Neural cell (in vitro differentiated cells): Measurements from ENCODE around the gene TIAM1. TPM values are rescaled to one million over a fixed set of nuclear protein-coding genes. Genes with fewer than 3 reads are reported as not detected.

Experiments used
- H2AFZ ChIP-seq: fragments of 200-600, 300-800 bp; sonication (generic), shearing (Covaris generic); 2 replicates; pipeline ENCODE4 v1.6.0; 2014; ENCODE audit warnings: low read depth, mild to moderate bottlenecking, antibody characterized with exemption, low read length, moderate library complexity
- H3F3A ChIP-seq: fragments of 200-600 bp; shearing (Covaris generic); 2 replicates; pipeline ENCODE4 v1.6.1; 2016; ENCODE audit warnings: mild to moderate bottlenecking, moderate library complexity, mixed read lengths, antibody characterized with exemption, low read length; ENCODE audit not compliant: insufficient read depth, poor library complexity, severe bottlenecking
- H3K27ac ChIP-seq: fragments of 200-600, 300-800 bp; sonication (generic), shearing (Covaris generic); 2 replicates; pipeline ENCODE4 v1.5.1; 2014; ENCODE audit warnings: mild to moderate bottlenecking, low read length, moderate library complexity
- H3K27me3 ChIP-seq: fragments of 300-800, 200-600 bp; sonication (generic), shearing (Covaris generic); 2 replicates; pipeline ENCODE4 v1.6.0; 2014; ENCODE audit warnings: mild to moderate bottlenecking, low read depth, low read length, moderate library complexity; ENCODE audit not compliant: insufficient read depth
- H3K36me3 ChIP-seq: fragments of 300-800, 200-600 bp; sonication (generic), shearing (Covaris generic); 2 replicates; pipeline ENCODE4 v1.5.1; 2014; ENCODE audit warnings: mild to moderate bottlenecking, antibody characterized with exemption, low read length, moderate library complexity; ENCODE audit not compliant: insufficient read depth
- H3K4me2 ChIP-seq: fragments of 300-800, 200-600 bp; sonication (generic), shearing (Covaris generic); 2 replicates; pipeline ENCODE4 v1.6.0; 2014; ENCODE audit warnings: mild to moderate bottlenecking, low read length
- H3K4me3 ChIP-seq: fragments of 300-800, 200-600 bp; sonication (generic), shearing (Covaris generic); 2 replicates; pipeline ENCODE4 v1.5.1; 2014; ENCODE audit warnings: mild to moderate bottlenecking, low read length, moderate library complexity
- H3K79me2 ChIP-seq: fragments of 200-600 bp; shearing (Covaris generic); replicated peaks from 2 replicates; pipeline ENCODE4 v1.6.0; 2014; ENCODE audit warnings: mild to moderate bottlenecking, low read length, moderate library complexity; ENCODE audit not compliant: insufficient read depth
- H3K9ac ChIP-seq: fragments of 300-800, 200-600 bp; sonication (generic), shearing (Covaris generic); 2 replicates; pipeline ENCODE4 v1.6.1; 2016; ENCODE audit warnings: mild to moderate bottlenecking, low read length, mixed read lengths
- H3K9me2 ChIP-seq: fragments of 200-600 bp; shearing (Covaris generic); 2 replicates; pipeline ENCODE4 v1.6.1; 2016; ENCODE audit warnings: mild to moderate bottlenecking, low read length, mixed read lengths; ENCODE audit not compliant: insufficient read depth
- H3K9me3 ChIP-seq: fragments of 200-600, 300-800 bp; sonication (generic), shearing (Covaris generic); 2 replicates; pipeline ENCODE4 v1.6.1; 2016; ENCODE audit warnings: mild to moderate bottlenecking, mixed run types, low read length, moderate library complexity, mixed read lengths
- H4K20me1 ChIP-seq: fragments of 200-600 bp; shearing (Covaris generic); 2 replicates; pipeline ENCODE4 v1.6.1; 2016; ENCODE audit warnings: mild to moderate bottlenecking, mixed run types; ENCODE audit not compliant: insufficient read depth
- EP300 ChIP-seq: fragments of 450-650 bp; conservative IDR thresholded peaks from 2 replicates; pipeline ENCODE4 v1.6.1; 2014; ENCODE audit warnings: antibody characterized with exemption, mild to moderate bottlenecking, moderate library complexity; ENCODE audit not compliant: poor library complexity, severe bottlenecking
- EZH2 ChIP-seq: fragments of 200-600, 300-800 bp; shearing (Covaris generic), sonication (generic); IDR thresholded peaks from 2 replicates; pipeline ENCODE4 v1.6.1; 2014; ENCODE audit warnings: antibody characterized with exemption, low read length, borderline replicate concordance, mild to moderate bottlenecking; ENCODE audit not compliant: insufficient read depth, poor library complexity, severe bottlenecking
- MXI1 ChIP-seq: fragments of 450-650 bp; conservative IDR thresholded peaks from 2 replicates; pipeline ENCODE4 v1.6.1; 2014; ENCODE audit warnings: antibody characterized with exemption, mild to moderate bottlenecking; ENCODE audit not compliant: poor library complexity, severe bottlenecking
- POLR2AphosphoS5 ChIP-seq: IDR thresholded peaks from 2 replicates; pipeline ENCODE4 v1.6.1; 2012
- RAD21 ChIP-seq: fragments of 450-650 bp; conservative IDR thresholded peaks from 2 replicates; pipeline ENCODE4 v1.6.1; 2014; ENCODE audit warnings: antibody characterized with exemption, mild to moderate bottlenecking, moderate library complexity
- SMC3 ChIP-seq: fragments of 450-650 bp; conservative IDR thresholded peaks from 2 replicates; pipeline ENCODE4 v1.6.1; 2014; ENCODE audit warnings: antibody characterized with exemption, mild to moderate bottlenecking, moderate library complexity; ENCODE audit not compliant: poor library complexity
- TAF1 ChIP-seq: IDR thresholded peaks from 2 replicates; pipeline ENCODE4 v1.6.1; 2012; ENCODE audit warnings: low read depth
- polyA plus RNA-seq: library from polyadenylated mRNA; depleted of rRNA; stranded (reverse); fragments of >200 nt; gene quantifications from 2 replicates; pipeline ENCODE4 v1.2.3, GENCODE V29; 2014
- TF ChIP-seq, protein P1 (sequence below): fragments of 450-650 bp; IDR thresholded peaks from 2 replicates; pipeline ENCODE4 v1.5.1; 2014; ENCODE audit warnings: antibody characterized with exemption, mild to moderate bottlenecking, moderate library complexity; ENCODE audit not compliant: poor library complexity, severe bottlenecking
- TF ChIP-seq, protein P2 (sequence below): IDR thresholded peaks from 2 replicates; pipeline ENCODE4 v1.6.1; 2012; ENCODE audit warnings: borderline replicate concordance

Gene TIAM1
- polyA plus RNA-seq, 1 donor from 2014 or later = 13.2 TPM

DNA sequence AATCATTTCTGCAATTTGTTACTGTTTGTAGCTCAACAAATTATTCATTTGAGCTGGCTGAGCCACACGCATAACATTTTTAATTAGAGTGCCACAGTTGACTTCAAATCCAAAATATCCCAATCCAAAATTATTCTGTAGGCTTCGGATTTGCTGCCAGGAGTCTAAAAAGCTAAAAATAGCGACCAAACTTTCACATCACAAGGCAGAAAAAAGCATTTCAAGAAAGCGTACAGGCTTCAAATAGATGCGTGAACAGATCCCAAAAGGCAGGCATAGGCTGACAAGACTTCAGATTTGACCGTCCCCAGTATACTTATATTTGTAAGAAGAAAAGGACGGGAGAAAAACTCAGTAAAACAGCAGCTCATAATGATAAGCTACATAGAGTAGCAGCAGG lies 24.3 kb upstream of the TIAM1 start:
- no peaks in the 10 kb centered on the region for H3K36me3 ChIP-seq

DNA sequence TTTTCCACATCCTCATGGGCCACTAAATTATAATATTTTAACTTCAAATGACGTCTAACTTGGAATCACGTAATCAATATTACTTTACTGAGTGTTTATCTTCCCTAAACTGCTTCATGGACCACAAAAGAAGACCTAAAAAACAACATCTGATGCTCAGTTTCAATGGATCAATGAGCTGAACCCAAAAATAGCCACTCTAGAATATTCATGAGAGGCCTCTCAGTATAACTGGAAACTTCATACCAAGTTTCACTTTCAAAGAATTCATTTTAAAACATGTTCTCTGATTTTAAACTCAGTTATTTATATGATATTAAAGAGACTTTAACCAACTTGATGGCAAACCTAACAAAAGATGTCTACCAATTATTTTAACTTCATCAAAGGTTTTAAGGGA lies 23.7 kb upstream of the TIAM1 start:
- Histone ChIP-seq H3K79me2 (no peaks in the 10 kb centered on the region), H4K20me1 (no peaks in the 10 kb centered on the region), H2AFZ (no peak overlapping the region), H3K27me3 (no peaks in the 10 kb centered on the region), H3K9me2 (no peaks in the 10 kb centered on the region), H3K9ac (no peak overlapping the region), H3K4me2 (no peak overlapping the region), H3F3A (no peaks in the 10 kb centered on the region), H3K27ac (no peak overlapping the region), H3K36me3 (no peaks in the 10 kb centered on the region), H3K4me3 (no peak overlapping the region), H3K9me3 (no peaks in the 10 kb centered on the region)
- TF ChIP-seq, protein P1, sequence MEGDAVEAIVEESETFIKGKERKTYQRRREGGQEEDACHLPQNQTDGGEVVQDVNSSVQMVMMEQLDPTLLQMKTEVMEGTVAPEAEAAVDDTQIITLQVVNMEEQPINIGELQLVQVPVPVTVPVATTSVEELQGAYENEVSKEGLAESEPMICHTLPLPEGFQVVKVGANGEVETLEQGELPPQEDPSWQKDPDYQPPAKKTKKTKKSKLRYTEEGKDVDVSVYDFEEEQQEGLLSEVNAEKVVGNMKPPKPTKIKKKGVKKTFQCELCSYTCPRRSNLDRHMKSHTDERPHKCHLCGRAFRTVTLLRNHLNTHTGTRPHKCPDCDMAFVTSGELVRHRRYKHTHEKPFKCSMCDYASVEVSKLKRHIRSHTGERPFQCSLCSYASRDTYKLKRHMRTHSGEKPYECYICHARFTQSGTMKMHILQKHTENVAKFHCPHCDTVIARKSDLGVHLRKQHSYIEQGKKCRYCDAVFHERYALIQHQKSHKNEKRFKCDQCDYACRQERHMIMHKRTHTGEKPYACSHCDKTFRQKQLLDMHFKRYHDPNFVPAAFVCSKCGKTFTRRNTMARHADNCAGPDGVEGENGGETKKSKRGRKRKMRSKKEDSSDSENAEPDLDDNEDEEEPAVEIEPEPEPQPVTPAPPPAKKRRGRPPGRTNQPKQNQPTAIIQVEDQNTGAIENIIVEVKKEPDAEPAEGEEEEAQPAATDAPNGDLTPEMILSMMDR = no peak
- no peak for TF ChIP-seq EZH2
- TF ChIP-seq MXI1 = no peak
- no peak for TF ChIP-seq RAD21
- no peak for TF ChIP-seq POLR2AphosphoS5
- no peak for TF ChIP-seq SMC3
- no peak for TF ChIP-seq EP300
- no peak for TF ChIP-seq TAF1

More for the DNA sequence above, 24.3 kb upstream of the TIAM1 start:
- TF ChIP-seq RAD21 = no peak
- TF ChIP-seq MXI1 = no peak
- TF ChIP-seq POLR2AphosphoS5 = no peak
- TF ChIP-seq SMC3 = no peak
- TF ChIP-seq, protein P1 = no peak
- TF ChIP-seq TAF1 = no peak
- no peak overlapping the region for H3K9ac ChIP-seq
- no peaks in the 10 kb centered on the region for H3K9me2 ChIP-seq
- no peaks in the 10 kb centered on the region for H4K20me1 ChIP-seq
- no peak overlapping the region for H3K27ac ChIP-seq
- H3K27me3 ChIP-seq = no peaks in the 10 kb centered on the region
- no peak overlapping the region for H2AFZ ChIP-seq
- H3K4me3 ChIP-seq = no peak overlapping the region
- H3K9me3 ChIP-seq = no peaks in the 10 kb centered on the region
- H3K4me2 ChIP-seq = no peak overlapping the region
- no peaks in the 10 kb centered on the region for H3F3A ChIP-seq
- no peaks in the 10 kb centered on the region for H3K79me2 ChIP-seq

DNA sequence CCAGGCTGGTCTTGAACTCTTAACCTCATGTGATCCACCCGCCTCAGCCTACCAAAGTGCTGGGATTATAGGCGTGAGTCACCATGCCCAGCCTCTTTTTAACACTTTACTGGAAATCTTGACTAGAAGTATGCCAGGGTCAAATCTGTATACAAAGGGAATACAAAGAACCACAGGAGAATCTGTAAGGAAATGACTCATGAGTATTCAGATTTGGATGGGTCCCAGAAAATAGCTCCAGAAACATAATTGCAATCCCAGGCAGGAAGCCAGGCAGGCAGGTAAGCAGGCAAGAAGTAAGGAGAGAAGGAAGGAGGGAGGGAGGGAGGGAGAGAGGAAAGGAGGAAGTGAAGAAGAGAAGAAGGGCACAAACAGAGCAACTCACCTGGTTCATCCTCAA lies 22.8 kb upstream of the TIAM1 start:
- Histone ChIP-seq H3K9me3 (no peaks in the 10 kb centered on the region), H3K27me3 (no peaks in the 10 kb centered on the region), H3K9me2 (no peaks in the 10 kb centered on the region), H3K4me2 (no peak overlapping the region), H3K79me2 (no peaks in the 10 kb centered on the region), H4K20me1 (no peaks in the 10 kb centered on the region), H2AFZ (no peak overlapping the region), H3K27ac (no peak overlapping the region), H3K36me3 (no peaks in the 10 kb centered on the region), H3K4me3 (no peak overlapping the region), H3K9ac (no peak overlapping the region), H3F3A (no peaks in the 10 kb centered on the region)
- TF ChIP-seq SMC3 (no peak), EZH2 (no peak), EP300 (no peak), POLR2AphosphoS5 (no peak), TAF1 (no peak), RAD21 (no peak), MXI1 (no peak)
- TF ChIP-seq, protein P1 = no peak
- TF ChIP-seq, protein P2, sequence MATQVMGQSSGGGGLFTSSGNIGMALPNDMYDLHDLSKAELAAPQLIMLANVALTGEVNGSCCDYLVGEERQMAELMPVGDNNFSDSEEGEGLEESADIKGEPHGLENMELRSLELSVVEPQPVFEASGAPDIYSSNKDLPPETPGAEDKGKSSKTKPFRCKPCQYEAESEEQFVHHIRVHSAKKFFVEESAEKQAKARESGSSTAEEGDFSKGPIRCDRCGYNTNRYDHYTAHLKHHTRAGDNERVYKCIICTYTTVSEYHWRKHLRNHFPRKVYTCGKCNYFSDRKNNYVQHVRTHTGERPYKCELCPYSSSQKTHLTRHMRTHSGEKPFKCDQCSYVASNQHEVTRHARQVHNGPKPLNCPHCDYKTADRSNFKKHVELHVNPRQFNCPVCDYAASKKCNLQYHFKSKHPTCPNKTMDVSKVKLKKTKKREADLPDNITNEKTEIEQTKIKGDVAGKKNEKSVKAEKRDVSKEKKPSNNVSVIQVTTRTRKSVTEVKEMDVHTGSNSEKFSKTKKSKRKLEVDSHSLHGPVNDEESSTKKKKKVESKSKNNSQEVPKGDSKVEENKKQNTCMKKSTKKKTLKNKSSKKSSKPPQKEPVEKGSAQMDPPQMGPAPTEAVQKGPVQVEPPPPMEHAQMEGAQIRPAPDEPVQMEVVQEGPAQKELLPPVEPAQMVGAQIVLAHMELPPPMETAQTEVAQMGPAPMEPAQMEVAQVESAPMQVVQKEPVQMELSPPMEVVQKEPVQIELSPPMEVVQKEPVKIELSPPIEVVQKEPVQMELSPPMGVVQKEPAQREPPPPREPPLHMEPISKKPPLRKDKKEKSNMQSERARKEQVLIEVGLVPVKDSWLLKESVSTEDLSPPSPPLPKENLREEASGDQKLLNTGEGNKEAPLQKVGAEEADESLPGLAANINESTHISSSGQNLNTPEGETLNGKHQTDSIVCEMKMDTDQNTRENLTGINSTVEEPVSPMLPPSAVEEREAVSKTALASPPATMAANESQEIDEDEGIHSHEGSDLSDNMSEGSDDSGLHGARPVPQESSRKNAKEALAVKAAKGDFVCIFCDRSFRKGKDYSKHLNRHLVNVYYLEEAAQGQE = no peak
